HG03196 (cell line): Measurements from ENCODE around the gene GRK1.

Experiments
- ATAC-seq: cut with Tn5 transposase; IDR thresholded peaks from one replicate; pipeline ENCODE4 v1.9.1; 2021; ENCODE audit not compliant: unreplicated experiment

Gene GRK1

DNA sequence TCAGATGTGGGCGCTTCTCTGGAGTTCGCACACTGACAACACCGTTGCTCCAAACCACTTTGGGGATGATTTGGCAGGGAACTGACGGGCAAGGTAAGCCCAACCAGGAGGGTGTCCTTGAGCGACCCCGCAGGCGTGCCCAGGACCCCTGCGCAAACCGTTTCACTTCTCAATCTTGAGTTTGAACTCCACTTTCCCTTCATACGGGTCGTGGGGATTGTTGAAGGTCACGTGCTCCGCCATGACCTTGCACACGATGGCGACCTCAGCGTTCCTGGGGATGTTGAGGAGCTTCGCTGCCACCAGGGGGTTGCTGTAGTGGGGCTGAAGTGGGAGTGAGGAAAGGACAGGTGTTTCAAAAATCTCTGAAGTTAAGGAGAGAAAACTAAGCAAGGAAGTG is 17.8 kb upstream of the GRK1 start:
- no peak for ATAC-seq

DNA sequence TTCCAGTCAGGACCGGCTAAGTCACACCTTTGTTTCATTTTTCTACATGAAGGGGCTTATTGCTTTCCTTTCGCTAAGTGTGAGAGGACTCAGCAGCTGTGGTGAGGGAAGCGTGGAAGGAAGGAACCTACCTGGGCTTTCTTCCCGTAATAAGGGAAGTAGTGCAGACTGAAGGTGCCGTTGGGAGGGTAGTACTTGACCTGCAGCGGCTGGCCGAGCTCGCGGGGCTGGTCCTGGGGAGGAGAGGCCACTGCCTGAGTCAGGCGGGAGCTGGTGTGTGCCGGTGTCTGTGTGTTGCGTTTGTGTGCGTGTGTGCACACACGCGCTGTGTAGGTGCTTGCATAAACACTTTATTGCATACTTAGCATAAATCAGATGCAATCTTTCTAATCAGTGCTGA is 16.7 kb upstream of the GRK1 start:
- ATAC-seq, result no peak

GRCh38 chr13:113650731-113651148 is 16.3 kb upstream of the GRK1 start:
- no peak for ATAC-seq

DNA sequence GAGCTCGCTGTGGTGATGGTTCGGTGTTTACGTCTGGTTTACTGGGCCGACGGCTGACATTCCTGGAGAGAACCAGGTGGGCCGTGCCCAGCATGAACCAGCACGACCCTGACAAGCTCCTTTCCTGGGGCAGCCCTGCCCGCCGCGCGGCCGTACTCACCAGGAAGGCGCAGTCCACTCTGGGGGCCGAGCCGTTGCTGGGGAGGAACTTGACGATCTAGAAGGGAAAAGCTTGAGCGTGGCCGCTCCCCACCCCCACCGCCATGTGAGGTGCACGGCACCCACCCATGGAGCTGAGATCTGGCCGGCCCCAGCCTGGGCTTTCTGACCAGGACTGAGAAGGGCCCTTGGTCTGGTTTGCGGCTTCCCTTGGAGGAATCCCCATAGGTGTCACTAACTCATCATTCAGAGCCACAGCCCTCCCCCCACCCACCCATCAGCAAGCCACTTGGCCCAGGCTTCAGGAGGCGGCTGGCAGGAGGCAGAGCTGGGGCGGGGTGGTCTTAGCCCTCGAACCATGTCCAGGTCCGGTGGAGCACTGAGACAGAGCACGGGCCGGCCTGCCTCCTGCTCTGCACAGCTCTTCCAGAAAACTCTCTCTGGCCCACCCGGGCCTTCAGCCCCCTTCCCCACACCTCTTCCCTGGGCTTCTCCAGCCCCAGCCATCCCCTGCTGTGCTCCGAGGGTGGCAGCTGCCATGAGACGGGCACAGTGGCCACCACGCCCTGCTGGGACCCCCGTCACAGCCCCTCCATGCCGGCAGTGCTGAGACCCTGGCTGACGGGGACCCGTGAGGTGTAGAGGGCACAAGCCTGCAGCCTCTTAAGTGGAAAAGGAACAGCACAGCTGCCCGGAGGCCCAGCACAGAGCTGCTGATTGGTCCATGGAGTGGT is 15.3 kb upstream of the GRK1 start:
- ATAC-seq, result no peak

DNA sequence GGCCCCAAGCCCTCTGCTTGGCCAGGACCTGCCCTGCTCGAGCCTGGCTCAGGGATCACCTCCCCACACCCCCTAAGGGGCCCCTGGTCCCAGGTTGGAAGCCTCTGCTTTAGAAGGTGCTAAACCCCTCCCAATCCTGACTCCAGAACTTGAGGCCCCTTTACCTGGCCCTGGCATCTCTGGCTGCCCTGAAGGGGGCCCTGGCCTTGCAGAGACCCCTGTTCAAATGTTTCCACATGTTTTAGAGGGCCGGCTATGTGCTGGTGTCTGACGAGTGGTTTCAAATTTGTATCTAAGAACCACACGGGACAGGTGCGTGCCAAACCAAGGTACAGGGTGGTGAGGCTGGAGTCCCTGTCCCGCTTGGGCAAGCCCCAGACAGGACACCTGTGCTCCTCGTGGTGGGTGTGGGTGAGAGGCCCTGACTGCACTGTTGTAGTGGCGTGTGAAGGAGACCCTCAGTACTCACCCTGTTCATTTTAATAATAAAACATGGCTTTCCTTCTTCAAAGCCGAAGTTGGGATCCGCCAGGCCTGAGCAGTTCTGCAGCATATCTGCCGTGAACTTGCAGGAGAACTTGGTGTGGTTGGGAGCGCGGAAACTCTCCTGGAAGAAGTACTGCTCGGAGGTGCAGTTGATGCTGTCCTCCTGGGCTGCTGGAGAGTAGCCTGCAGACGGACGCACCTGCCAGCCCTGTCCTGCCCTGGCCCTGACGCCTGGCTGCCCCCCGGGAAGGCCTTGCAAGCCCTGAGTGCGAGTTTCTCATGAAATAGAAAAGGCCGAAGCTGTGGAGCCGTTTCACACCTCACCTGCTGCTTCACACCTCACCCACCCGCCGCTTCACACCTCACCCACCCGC is 14.4 kb upstream of the GRK1 start:
- ATAC-seq, result no peak

DNA sequence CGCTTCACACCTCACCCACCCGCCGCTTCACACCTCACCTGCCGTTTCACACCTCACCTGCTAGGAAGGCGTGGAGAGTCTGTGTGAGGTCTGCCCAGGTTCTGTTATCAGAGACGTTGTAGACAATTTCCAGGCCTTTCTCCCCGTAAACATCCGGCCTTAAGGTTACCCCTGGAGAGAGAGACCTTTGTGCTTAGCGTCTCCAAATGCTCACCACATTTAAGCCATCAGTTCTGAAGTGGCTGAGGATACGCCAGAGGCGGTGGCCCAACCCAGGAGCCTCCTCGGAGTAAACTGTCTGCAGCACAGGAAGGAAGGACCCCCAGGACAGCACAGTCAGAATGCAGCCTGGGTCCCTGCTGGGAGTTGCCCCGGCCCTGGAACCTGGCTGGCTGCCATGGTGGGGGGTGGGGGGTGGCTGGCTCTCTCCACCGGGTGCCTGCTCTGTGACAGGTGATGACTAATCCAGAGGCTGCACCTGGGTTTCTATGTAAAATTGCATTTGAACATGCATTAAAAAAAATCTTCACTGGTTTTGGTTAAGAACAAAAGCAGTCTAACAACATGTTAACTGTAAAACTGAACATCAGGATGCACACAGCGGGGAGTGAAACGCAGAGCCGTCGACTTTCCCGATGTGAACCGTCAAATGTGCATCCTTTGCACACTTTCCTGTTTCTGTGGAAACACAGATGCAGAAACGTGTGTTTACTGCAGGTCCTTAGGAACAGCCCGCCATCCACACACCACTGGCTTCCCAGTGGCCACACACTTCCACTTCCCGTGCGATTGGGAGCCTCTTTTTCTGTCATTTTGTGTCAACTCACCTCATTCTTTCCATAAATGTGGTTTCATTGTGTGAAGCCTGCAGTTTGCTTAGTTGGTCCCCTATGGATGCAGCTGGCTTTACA is 13.5 kb upstream of the GRK1 start:
- no peak for ATAC-seq

DNA sequence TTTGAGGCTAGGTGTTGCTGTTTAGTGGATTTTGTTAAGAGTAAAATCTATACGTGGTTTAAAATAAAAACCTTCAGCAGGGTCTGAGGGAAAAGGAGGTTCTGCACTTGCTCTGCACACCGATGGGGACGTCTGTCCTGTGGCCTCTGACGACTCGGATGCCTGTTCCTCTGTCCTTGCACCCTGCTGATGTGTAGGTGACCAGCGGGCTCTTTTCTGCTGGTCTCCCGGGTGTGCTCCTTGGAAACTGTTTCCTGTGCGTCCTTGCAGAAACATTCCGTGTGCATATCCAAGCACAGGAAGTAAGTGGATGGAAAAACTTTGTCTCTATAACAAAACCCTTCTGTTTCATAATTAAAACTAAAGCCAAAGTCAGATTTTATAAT is 12.9 kb upstream of the GRK1 start:
- ATAC-seq, result no peak

- ATAC-seq, result no peak
These were observed 12.3 kb upstream of the GRK1 start for GRCh38 chr13:113654591-113655345.

GRCh38 chr13:113655346-113656002 is 11.5 kb upstream of the GRK1 start:
- no peak for ATAC-seq

DNA sequence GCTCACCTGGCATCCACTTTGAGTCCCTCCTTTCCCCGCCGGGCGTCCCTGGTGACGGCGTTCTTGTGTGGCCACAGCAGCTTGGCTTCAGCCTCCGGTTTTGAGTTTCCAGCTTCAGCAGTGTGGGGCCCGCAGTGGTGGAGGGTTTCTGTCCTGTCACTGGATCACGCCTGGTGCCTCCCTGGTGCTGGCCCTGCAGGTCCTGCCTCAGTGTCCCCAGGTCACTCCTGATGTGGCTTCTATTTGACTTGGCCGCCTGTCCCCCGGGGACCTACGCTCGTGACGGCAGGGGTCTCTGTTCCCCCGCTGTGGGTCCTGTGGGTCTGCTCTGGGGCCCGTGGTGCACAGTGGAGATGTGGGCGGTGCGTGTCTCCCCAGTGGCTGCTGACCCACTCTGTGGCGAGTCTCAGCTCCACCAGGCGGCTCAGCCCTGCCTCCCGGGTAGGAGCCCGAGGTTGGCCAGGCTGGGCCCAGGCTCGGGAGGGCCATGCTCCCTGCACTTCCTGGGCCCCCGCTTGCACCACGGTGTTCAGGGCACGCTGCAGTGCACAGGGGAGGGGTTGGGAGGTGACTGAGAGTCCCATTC is 10.9 kb upstream of the GRK1 start:
- no peak for ATAC-seq

- ATAC-seq, result no peak
These were observed 10.0 kb upstream of the GRK1 start for GRCh38 chr13:113656831-113657671.

DNA sequence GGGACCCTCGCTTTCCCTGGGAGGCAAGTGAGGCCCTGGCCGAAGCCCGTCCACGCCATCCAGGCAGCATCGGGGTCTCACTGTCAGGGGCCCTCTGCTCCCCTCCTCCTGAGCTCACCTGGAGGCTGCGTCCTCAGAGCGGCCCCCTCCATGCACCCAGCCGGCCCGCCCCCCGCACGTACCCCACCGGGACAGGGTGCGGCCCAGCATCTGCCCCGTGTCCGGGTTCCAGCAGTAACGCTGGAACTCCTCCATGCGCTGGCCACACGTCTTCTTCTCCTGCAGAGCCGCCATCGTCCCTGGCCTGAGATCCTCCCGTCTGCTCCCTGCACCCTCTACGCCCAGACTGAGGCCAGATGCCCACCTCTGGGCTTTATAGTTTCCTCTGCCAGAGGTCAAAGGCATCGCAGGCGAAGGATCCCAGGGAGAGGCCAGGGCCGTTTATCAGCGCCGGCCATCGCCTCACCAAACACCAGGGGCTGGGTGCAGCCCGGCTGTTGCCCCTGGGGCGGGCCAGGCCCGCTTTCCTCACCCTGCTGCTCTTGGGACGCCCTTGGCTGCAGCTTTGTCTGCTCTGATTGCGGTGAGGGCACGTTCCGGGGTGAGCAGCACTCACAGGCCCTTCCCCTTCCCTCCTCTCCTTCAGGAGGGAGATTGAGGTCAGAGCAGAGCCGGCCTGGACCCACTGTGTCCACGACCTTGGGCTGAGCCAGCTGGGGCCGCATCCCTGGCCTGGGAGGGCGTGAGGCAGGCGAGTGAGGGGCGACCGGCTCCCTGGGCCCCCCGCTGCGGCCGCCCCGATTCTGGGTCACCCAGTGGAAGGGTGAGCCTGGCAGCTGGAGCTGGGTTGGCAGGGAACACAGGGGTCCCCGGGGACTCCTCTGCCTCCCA is 8.9 kb upstream of the GRK1 start, which contains the start of gene ATP4B:
TSS of gene ATP4B (minus strand) at position 348 of the 891 bp plus-strand sequence. CDS start at position 294, 54 bp downstream.
- ATAC-seq, result no peak

DNA sequence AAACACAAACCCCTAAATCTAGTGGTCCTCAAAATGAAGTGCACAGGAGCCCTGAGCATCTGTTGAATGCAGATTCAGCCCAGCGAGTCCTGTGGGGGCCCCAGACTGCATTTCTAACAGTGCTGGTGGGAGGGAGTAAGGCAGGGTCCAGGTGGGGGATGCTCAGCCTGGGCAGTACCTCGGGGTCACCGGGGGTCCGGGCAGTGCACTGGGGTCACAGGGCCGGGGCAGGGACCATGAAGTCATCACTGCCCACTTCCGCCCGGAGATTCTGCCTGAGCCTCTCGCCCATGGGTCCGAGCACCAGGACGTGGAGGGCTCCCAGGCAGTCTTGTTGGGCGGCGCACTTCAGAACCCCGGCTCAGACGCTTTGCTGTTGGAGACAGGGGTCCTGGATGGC is 8.2 kb upstream of the GRK1 start:
- no peak for ATAC-seq

DNA sequence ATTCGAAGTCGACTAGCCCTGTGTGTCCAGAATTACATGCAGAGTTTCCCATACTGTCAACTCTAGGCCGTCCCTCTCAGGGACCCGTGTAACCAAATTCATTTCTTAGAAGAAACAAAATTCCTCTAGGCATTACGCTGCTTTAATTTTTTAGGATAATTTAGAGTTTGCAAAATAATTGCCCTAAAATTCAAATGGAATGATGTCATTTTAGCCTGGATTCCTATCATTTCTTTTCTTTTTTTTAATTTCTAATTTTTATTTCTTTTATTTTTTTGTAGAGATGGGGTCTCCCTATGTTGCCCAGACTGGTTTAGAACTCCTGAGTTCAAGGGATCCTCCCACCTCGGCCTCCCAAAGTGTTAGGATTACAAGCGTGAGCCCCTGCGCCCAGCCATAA is 7.7 kb upstream of the GRK1 start:
- no peak for ATAC-seq

- ATAC-seq, result no peak
These were observed 7.0 kb upstream of the GRK1 start for GRCh38 chr13:113660066-113660465.

DNA sequence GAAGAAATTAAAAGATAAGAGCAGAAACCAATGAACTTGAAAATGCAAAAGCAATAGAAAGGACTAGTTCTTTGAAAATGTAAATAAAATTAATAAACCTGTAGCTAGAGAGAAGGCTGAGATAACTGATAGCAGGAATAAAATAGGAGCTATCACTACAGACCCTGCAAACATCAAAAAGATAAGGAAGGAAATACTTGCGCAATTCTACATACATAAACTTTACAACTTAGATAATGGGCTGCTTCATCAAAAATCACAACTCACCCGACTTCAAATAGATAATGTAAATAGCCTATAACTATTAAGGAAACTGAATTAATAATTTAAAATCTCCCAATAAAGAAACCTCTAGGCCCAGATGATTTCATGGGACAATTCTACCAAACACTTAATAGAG is 5.5 kb upstream of the GRK1 start:
- no peak for ATAC-seq

DNA sequence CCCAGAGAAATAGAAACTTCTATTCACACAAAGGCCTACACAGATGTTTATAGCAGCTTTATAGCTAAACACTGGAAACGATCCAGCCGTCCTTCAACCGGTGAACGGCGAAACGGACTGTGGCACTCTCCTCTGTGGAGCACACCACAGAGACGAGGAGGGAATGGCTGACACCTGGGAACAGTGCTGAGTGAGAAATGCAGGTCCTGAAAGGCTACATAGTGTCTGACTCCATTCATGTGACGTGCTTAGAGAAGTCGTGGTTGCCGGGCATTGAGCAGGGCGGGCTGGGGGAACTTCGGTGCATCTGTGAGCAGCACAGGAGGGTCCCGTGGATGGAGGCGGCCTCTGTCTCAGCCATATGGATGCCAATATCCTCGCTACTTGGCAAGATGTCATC is 3.1 kb upstream of the GRK1 start:
- ATAC-seq, result no peak
